G401.6 (cell line): ENCODE results near the gene HOXB1.

Experiments
- FAIRE-seq: peaks from 2 replicates; lab custom pipeline; 2012; peaks lifted over from hg19 to GRCh38; lab: Jason Lieb, UNC

HOXB1 gene

DNA sequence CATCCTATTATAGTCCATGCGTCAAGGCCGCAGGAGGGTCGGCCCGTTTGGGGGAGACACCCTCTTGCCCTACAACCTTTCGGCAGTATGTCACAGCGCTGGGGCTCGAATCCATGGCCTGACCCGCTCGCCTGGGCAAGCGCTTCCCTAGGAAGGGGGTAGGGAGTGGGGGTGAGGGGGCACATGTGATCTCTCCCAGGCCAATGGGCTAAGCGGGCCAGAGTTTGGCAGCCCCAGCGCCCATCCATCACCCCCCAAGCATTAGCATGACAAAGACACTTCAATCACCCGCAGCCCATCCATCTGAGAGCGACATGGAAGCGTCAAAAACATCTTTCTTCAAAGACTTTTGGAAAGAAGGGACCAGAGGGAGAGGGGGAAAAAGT is at the start of gene HOXB1:
HOXB1 (minus strand) TSS at position 125 of the 386 bp plus-strand sequence; CDS start at position 18, 107 bp downstream.
- FAIRE-seq: no peak

DNA sequence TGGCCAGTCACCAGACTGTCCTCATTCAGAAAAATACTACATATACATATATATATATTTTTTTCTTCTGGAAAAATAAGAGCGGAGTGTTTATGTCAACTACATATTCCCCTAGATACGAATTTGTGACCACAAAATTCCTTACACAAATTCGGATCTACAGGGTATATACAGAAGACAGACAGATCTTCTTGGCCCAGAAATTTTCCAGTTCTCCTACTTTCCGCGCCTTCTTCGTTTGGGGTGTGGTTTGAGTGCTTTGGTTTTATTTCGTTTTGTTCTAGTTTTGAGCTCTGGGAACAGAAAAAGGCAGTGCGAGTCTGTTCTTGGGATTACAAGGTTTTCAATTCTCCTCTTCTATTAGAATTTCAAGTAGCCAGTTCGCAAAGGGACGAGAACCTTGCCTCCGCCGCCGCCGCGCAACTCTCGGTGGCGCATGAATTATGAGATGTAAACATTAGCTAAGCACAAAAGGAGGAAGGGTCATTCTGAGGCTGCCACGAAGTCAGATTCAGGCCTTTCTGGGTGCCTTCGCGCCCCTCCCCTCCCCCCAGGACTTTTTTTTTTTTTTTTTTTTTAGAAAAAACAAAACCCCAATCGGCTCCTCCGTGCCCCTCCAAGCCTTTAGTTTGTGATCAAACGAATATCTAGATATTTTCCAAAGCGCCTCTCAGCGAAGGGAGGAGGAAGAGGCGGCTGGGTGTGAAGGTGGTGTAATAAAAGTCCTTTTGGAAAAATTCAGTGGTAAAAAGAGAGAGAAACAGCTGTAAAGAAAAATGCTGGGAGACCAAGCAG is 49.1 kb upstream of the HOXB1 start:
- FAIRE-seq: peak; percentile 27

DNA sequence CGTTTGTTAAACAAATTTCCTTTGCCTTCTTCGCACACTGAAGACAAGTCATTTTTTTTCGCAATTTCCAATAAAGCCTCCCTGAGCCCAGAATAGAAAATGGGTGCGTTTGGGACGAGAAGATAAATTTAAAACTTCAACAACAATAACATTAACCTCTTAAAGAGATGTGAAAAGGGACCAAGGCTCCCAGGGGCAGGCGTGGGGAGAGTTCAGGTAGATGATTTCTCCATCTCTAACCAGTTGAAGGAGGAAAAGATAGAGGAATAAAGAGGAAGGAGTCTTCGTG is 48.6 kb upstream of the HOXB1 start:
- peak; percentile 11 for FAIRE-seq

DNA sequence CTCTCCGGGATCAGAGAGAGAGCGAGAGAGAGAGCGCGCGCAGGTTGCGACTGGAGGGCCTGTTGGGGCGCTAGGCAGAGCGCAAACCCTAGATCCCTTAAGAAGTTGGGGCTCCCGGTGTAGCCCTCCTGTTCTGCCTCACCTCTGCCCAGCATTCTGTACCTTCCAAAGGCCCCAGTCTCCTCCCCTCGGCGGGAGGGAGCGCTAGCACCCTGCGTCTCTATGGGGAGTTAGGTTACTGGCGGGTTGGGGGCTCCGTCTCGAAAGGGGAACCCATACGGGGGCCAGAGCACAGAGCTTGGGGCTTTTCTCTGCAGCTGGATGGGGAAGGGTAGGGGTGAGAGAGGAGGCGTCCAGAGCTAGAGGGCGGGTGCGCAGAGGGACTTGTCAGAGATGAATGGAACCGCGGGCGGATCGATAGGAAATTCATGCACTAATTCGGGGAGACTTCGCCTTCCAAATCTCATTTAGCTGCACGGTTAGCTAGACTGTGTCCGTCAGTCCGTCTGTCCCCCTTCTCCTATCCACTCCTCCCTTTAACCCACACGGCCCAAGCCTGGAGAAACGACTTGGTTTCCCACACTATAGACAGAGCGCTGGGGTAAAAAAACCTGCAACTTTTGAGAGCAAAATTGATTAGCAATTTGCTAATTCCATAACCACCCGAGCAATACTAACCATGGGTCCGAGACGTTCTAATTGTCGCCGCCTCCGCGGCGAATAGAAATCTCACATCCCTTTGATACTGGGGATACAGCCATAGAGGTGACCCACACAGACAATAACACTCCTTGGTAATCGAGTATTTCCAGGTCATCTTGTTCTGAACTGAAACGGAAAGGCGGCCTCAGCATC is 48.0 kb upstream of the HOXB1 start:
- FAIRE-seq: no peak

DNA sequence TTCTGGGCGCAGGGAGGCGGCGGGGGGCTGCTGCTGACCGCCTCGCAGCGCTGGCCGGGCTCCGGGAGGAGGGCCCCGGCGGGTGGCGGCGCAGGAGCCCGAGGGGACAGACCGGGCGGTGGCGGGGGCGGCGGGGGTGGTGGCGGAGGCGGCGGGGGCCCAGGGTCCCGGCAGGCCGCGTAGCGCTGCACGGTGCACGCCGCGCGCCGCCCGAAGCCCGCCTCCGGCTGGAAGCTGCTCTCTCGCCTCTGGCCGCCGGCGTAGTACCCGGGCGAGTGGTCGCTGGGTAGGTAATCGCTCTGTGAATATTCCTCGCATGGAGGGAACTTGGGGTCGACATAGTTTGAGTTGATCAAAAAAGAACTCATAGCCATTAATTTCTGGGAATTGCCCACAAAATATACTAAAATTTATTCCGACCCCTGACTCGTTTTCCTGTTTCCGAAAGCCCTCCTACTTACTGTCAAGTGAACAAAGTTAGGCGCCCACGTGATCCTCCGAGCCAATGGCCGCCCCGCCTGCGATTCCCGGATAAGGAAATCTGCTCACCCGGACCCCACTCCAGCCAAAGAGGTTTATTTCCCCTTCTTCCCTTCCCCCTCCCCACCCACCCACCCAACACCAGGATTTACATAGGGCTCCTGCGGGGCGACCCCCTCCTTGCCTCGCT is 47.3 kb upstream of the HOXB1 start, which contains the start of gene HOXB4:
HOXB4 (minus strand) TSS at position 405 of the 670 bp plus-strand sequence; CDS start at position 374, 31 bp downstream.
- FAIRE-seq: peak; percentile 74

DNA sequence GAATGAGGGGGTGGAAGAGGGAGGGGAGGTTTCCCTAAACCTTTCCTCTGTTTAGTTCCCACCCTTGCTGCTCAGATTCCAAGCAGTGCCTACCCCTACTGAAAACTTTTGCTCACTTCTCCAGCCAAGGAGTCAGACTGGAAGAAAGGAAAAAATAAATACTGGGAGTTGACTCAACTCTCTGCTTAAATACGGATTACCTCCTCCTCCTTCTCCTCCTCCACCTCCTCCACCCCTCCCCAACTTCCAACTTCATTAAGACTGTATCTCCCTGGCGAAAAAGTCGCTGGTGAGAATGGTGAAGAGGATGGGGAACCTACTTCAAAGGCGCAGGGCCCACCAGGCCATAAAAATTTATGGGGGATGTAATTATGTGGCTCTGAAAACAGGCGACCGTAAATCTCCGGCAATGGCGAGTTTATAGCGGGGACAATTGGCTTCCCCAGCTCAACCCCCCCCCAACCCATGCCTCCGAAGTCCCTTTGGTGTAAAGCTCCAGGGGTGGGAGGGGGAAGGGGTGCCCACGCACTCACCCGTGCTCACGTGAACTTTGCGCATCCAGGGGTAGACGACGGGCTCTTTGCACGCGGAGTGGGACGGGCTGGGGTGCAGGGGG is 46.6 kb upstream of the HOXB1 start:
- FAIRE-seq: peak; percentile 78

DNA sequence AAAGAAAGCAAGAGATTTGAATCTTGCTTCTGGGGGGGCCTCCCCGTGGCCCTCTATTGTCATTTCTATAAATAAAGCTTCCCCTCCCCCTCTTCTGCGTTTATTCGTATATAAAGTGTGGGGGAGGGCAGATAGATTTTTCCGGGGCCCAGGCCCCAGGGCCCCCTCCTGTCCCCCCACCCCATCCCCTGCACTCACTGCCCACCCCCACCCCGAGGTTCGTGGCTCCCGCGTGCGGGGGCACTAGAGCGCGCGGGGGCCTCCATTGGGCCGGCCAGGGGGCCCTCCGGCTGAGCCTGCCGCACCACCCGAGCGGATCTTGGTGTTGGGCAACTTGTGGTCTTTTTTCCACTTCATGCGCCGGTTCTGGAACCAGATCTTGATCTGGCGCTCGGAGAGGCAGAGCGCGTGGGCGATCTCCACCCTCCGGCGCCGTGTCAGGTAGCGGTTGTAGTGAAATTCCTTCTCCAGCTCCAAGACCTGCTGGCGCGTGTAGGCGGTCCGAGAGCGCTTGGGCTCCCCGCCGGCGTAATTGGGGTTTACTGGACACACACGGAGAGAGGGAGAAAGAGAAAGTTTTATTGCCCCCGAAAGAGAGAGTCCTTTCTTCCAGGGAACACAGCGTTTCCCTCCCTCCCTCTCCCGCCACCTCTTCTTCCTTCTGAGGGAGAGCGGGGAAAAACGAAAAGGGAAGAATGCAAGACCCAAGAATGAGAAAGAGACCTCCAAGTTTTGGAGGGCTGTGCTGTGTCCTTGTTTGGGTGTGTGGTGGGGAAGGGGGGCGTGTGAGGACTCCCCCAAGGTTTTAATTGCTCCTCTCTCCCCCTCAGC is 45.9 kb upstream of the HOXB1 start:
- FAIRE-seq: peak; percentile 3

DNA sequence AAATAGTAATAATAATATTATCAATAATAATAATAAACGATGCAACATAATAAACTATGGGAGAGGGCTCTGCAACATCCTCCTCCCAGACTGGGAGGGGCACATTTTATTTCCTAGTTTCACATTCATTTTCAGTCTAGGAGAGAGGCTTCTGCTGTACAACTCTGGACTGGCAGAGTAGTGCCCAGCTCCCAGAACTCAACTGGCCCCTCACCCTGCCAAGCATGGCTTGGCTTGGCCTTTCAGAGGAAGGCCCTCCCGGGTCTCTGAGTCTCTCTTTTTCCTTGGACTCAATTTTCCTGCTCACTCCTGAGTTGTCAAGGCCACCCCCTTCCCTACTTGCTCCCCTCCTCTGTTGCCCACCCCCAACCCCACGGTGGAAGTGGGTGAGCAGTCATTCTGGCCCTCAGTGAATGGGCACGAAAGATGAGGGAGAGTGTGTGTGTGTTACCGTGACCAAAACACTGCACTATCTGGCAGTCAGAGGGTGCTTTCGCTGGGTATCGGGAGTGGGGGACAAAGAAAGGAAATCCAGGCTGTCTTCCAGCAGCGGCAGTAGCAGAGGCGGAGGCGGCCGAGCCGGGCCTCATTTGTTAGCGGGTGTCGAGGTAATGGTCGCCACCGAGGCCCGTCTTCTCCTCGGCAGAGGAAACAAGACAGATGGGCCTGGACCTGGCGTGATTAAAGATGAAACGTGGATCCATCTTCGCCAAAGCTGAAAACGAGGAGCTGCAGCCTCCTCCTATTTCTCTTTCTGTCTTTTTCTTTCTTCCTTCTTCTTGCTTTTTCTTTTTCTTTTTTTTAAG is 45.1 kb upstream of the HOXB1 start:
- FAIRE-seq: peak; percentile 3

DNA sequence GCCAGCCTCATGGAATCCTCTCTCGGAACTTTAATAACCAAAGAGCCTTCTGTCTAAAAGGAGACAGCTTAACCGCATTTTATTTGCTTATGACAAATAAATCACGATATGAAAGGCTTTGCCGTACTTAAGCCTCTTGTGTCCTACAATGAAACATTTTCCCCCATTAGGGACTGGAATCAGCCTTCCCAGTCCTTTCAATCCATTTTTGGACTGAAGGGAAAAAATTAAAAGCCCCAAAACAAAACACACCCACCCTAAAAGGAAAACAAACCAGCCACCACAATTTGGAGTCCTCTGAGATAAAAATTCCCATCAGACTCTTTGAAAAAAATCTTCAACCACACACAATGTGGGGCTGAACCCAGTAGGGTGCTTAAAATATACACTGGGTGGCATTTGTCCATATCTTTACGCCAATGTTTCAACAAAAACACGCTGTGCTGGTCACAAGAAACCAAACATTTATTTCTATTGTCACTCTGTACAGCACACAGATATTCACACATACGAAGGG is 44.3 kb upstream of the HOXB1 start:
- no peak for FAIRE-seq

DNA sequence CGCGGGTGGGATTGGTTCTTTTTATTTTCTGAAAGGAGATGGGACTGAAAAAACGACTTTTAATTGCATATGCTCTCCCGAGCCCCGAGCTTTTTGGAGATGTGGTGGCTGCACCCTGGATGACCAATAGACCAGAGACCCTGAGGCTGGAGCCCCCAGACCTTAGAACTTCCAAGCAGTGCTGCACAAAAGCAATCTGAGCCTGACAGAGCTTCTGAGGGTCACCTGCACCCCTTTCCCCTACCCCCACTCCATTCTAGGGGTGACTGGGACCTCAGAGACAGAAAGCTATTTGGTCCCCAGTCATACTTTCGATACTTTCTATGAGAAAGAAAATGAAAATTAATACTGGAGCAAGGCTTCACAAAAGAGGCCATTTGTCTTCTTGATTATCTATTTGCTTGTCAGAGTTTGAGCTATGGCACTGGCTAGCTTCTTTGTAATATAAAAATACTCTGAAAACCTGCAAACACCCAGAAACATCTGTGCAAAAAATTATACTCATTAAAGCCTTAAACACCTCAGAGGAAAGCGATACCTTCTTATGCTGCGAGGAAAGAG is 43.8 kb upstream of the HOXB1 start:
- FAIRE-seq: no peak

DNA sequence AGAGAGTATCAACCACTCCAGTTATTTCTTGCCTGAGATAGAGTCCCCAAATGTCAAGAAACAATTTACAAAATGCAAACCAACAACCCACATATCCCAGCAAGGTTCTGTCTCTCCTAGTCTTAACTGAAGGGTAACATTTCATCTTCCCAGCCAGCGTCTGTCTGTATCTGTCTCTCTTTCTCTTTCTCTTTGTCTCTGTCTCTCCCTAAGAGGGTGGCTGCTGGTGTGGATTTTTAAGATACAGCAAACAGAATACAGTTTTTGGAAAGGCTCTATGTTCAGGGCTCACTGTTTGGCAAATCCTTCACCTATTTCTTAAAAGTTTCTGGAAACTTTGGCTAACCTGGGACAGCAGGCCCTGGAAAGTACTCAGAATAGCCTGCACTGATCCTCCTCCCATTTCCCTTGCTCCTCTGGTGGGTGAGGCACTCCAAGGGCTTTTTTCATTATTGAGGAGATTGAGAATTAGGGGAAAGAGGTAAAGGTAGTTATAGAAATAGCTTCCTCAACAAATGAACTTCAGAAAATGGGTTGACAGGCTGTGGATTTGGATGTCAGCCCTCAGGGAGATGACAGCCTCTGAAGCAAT is 41.1 kb upstream of the HOXB1 start:
- FAIRE-seq: peak; percentile 55

DNA sequence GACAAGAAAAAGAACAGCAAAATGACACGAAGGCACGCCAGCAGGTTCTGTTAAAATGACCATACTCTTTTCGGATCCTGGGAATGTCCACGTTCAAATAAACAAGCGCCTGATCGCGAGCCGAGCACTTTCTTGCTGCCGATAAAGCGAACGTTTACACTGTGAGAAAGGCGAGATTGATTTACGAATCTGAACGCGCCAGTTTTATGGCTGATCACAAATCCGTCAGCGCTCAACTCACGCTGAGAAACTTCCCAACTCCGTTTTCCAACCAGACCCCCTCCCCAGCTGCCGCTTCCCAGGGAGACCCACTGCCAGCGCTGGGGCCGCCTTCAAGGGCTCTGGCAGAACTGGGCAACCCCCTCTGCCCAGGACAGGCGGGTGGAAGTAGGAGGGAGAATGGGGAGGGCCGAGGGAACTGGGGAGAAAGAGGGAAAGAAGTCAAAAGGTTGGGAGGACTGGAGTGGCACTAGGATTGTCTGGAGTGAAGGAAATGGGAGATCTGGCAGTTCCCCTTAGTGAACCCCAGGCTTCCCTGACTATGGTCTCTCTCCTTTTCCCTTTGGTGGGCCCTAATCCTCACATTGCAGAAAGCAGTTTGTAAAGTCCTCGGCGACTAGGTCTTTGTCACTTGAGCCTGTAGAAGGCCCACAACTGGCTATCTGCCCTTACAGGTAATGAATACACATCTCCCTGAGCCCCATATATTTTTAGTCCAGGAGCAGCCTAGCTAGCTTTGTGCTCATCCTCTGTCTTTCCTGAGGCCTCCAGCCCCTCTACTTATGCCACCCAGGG is 40.4 kb upstream of the HOXB1 start:
- no peak for FAIRE-seq

DNA sequence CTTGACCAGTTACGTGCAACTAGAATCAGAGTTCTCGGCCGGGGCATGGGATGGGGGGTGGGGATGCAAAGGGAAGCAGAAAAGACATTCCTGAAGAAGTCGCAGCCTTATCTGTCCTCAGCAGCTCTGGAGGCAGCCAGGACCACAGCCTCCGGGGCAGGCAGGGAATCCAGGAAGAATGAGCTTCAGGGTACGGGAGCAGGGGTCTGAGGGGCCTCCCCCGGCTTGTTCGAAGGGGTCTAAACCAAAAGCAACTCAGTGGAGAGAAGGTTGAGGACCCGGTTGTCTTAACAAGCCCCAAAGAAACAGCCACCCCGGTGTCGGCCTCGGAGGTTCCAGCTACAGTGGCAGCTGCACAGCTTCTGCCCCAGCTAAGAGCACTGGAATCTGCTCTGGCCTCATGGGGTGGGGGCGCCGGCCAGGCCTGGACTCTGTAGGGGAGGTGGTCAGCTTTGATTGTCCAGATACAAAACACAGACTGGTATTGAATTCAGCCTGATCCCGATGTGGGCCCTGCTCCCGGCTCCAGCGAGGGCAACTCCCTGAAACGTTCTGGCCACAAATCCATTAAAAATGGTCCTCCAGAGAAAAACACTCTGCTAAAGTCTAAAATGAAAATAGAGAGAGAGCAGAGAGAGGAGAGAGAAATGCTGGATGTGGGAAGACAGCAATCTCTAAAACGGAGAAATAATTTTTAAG is 39.7 kb upstream of the HOXB1 start:
- FAIRE-seq: no peak

DNA sequence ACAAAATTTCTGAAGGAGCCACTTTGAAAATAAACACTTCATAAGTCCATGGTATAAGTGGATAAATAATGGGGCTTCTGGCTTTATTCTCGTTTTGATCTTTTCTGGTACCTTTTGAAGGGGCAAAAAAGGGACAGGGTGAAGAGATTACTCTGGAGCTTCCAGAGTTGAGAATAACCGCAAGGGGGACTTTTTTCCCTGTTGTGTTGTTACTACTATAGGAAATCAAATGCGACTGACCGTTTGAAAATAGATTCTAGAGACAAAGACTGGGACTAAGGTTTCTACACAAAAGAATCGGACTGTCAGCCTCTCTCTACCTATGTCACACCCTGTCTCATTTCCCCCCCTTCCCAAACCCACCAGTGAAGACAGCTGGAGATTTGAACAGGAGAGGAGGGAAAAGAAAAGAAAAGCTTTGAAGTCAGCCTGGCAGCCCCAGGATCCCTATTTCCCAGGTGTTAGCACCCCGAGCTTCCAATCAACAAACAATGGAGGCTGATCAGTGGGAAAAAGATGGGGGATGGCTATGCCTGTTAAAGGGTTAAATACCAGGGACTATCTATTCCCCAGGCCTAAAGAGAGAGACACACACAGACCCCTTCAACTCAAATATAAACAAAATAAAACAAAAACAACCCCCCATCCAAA is 39.0 kb upstream of the HOXB1 start:
- FAIRE-seq: no peak

DNA sequence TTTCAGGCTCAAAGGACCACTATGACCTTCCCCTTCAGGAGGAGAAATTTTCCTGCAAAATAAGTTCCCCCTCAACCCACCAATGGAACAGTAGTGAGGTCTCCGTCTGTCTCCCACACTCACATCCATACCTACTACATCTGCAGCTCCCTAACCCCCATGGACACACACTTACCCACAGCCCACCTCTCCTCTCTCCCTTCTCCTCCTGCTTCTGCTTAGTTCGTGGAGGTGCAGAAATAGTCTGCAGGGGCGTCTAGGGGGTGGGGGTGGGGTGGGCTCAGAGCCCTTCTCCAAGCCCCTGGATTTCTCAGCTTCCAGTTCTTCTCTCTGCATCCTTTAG is 38.4 kb upstream of the HOXB1 start:
- no peak for FAIRE-seq

DNA sequence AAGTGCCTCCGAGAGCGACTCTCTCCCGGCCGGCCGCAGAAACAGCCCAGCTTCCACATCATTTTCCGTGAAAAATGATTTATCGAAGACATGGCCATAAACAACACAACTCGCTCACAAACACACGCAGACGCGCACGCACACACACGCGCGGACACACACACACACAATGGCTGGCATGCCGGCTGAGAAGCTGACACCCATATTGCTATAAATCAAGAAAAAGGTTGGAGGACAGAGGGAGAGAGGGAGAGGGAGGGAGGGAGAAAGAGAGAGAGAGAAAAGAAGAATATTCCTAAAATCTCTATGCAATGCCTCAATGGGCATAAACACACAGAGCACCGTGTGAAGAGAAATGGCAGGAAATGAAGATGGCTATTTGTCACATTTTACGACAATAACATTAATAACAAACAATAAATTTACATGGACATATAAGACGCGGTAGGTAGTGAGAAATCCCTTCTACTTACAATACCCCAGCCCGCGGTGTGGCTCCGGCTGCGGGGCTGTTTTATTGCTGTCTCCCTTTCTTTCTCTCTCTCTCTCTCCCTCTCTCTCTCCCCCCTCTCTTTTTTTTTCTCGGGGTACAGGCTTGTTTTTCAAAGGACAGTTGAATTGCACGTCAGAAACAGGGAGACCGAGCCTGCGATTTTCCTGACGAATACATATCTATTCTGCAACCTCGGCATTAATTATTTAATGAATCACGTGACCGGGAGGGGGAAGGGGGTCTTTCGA is 37.9 kb upstream of the HOXB1 start:
- no peak for FAIRE-seq
